Suppressor macrophage (primary cell): ENCODE data around the gene MAPKAP1.
A peak's percentile ranks its signal among the peaks of the same experiment; 100 is the strongest.
"Not testable (repeated sequence)": the region's sequence is repeated elsewhere in the genome, so short reads cannot be mapped to it uniquely, and the experiment has no call there.

Source experiments
- DNase-seq, 4 experiments: peaks; one replicate each; pipeline ENCODE4 v3.0.0-alpha.2; 2020 to 2022

Gene MAPKAP1

DNA sequence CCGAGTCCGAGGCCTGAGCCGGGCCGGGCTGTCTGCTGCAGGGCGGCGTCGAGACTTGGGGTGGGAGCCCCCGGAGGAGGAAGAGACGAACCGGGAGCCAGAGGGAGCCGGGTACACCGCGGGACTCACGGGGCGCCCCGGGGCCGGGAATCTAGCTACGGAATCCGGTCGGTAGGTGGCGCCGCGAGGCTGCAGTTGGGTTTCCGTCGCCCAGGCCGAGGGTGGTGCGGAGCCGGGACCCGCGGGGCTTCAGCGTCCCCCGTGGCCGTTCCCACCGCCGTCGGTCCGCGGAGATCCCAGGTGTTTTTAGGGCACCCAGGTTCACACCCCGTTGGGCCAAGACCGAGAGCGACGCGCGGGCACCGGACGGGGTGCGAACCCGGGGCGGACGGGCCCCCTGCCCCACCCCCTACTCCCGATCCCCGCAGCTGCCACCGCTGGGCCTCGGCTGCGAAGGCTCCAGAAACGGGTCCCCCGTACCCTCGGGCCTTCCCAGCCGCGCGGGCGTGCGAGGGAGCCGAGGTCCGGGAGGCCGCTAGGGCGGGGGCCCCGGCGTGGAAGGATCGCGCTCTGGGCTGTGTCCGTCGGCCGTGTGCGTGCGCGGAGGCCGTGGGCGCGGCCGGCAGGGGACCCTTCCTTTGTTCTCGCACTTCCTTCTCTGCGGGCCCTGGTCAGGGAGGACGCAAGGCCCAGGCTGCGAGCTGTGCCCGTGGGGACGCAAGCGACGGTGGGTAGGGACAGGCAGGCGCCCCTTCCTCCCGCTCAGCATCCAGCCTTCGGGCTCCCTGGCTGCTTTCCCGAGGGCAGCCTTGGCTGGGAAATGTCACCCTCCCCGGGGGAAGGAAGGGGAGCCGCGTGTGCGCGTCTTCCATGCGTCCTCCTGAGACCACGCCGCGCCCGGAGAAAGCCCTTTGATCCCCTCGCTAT lies 298.8 kb downstream of the MAPKAP1 start:
- DNase-seq = peak; percentile 78 to 92 (median 90)

- no peak for DNase-seq
Observed at GRCh38 chr9:125407432-125407973, 299.5 kb downstream of the MAPKAP1 start.

GRCh38 chr9:125406810-125407087 lies 300.3 kb downstream of the MAPKAP1 start:
- no peak for DNase-seq

DNA sequence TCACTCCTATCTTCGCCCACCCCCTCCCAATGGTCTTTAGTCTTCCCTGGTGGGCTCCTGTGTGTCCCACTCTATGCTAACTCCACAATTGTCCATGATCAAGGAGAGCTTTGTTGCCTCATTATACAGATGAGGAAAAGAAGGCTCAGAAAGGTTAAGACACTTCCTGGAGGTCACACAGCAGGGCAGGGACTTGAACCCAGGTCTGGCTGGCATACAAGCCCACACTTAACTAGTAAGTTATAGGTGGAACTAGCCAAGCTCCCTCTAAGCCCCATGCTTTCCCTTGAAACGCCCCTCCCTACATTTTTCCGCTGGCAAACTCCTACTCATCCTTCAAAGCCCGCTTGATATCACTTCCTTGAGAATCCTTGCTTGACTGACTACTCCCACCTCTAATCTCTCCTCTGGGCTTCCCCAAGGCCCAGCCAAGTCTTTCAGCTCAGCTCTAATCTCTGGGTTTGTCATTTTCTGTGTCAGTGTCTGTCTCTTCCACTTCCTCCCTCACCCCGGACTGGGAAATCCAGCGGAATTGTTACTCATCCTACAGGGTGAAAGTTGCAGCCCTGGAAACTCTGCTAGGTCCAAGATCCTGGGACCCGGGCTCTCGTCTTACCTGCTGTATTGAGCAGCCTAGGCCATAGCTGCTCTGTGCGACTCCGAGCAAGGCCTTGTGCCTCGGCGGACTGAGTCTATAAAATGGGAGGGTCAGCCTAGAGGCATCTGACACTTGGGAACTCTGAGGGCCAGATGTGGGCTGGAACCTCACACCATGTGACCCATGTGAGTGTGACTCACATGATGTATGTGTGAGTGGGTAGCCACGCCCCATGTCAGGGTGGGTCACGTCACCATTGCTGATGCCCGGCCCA lies 300.8 kb downstream of the MAPKAP1 start:
- peak; percentile 57 to 68 (median 66) for DNase-seq

GRCh38 chr9:125404733-125405132 lies 302.3 kb downstream of the MAPKAP1 start:
- no peak for DNase-seq

DNA sequence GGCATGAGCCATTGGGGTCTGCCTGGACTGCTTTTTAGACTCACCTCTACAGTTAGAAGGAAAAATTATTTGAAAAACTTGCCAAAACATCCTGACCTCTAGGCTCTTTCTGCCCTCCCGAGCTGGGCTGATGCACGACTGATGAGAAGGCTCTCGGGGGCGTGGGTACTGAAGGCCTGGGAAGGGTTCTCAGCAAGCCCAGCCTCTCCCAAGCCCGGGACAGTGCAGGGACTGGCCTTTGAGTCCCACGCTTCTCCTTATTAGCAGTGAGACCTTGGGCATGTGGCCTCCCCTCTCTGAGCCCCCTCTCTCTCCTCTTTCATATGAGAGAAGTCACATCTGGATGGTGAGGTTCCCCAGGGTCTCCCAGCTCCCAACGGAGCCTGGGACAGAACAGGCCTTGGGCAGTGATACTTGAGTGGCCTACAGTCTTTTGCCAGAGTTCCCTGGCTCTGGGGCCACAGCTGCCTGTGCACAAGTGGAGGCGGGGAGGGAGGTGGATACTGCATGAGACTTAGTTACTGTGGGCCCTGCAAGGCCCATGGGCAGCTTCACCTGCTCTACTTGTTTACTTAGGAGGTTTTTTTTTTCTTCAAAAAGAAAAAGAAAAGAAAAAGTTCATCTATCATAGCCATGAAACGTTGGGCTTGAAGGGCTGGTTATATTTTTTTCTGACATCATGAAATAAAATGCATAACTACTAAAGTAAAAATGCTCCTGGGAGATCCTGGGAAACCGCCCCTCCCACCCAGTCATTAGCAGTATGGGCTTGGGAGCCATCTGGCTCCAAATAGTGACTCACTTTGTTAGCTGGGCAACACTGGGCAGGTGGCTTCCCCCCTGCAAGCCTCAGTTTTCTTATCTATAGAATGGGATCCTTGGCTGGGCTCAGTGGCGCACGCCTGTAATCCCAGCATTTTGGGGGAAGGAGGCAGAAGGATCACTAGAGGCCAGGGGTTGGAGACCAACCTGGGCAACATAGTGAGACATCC lies 306.0 kb downstream of the MAPKAP1 start:
- no peak for DNase-seq

GRCh38 chr9:125400232-125400631 lies 306.8 kb downstream of the MAPKAP1 start:
- not testable (repeated sequence) for DNase-seq

DNA sequence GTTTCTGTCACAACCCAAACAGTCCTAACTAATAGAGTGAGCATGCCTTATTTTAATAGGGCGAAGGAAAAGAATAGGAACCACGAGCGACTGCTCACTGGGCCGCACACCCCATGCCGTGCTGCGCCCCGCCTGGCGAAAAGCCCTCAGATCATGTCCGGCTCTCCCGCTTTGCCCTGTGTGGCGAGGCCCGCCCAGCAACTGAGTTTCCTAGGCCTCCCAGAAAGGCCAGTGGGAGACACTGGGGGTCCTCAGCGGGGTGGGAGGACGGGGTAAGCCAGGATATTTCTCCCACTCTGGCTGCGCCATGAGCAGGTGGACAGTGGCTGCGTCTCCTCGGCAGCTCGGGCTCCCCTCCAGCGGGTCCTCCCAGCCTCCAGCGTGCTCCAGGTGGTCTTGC lies 307.3 kb downstream of the MAPKAP1 start:
- no peak for DNase-seq

- DNase-seq = no peak
Observed at GRCh38 chr9:125399165-125399564, 307.8 kb downstream of the MAPKAP1 start.

DNA sequence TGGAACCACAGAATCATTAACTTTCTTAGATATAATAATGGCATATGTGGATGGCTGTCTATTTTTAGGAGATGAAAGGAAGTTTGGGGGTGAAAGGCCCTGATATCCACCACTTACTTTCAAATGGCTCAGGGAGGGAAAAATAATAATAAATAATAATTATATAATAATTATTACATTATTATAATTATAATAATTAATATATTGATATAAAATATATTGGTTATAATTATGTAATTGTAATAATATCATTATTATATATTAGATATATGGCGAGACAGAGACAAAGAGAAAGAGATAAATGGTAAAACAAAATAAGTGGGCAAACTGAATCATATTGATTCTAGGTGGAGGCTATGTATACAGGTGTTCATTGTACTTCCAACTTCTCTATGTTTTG lies 308.8 kb downstream of the MAPKAP1 start:
- no peak for DNase-seq

GRCh38 chr9:125397736-125398135 lies 309.3 kb downstream of the MAPKAP1 start:
- no peak for DNase-seq

DNA sequence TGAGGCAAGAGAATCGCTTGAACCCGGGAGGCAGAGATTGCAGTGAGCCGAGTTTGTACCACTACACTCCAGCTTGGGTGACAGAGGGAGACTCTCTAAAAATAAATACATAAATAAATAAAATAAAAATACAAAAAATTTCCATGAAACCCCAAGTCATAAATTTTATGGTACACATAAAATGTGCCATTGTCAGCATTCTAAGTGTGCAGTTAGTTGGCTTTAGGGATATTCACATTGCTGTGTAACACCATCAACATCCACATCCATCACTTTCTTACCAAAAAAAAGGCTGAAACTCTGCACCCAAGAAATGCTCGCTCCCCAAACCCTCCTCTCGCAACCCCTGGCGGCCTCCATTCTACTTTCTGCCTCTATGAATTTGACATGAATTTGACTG lies 310.2 kb downstream of the MAPKAP1 start:
- no peak for DNase-seq

GRCh38 chr9:125393426-125393825 lies 313.6 kb downstream of the MAPKAP1 start:
- DNase-seq = no peak

GRCh38 chr9:125391704-125392103 lies 315.3 kb downstream of the MAPKAP1 start:
- DNase-seq = no peak

- DNase-seq = no peak
Observed at GRCh38 chr9:125388978-125389377, 318.0 kb downstream of the MAPKAP1 start.

DNA sequence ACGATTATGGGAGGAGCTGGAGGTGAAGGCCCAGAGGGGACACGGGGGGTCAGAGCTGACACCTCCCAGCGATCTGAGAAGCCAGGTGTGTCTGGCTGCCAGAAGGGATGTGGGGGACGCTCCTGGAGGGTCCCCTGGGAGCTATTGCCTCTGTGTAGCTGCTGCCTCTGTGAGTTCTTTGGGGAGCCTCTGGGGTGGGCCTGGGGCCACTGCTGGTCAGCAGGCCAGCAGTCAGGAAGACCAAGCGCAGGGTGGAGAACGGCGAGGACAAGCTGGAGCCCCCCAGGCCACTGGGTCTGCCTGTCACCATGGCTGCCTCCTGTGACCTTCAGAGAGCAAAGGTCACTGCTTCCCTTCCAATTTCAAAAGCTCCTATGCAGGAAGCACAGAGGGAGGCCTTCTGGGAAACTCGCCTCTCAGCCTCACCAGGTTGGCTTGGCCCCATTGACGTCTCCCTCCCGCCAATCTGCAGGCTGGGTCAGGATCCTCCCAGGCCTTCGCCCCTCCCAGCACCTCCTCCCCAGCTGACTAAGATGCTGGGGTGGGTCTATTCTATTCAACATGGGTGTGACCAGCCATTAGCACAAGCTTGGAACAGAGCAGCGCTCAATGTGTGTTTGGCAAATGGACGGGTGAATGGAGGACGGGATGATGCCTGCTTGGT lies 319.0 kb downstream of the MAPKAP1 start:
- DNase-seq = no peak
